T-helper 1 cell treated with Interleukin-12 subunit alpha and Interleukin-12 subunit beta and Interleukin-4 antibody, amounts not matched to agents 30 ng/mL and 1 ng/mL, for 36 hours (primary cell): ENCODE measurements around the gene PRRG2. TPM values are rescaled to one million over a fixed set of nuclear protein-coding genes. Genes with fewer than 3 reads are reported as not detected.
"Not testable (repeated sequence)": the region's sequence is repeated elsewhere in the genome, so short reads cannot be mapped to it uniquely, and the experiment has no call there.

Source experiments
- intact Hi-C: fragments of 100-400 bp; cut with micrococcal nuclease; formaldehyde crosslinking; loops from one replicate; pipeline ENCODE4 v1.15.1; 2024
- total RNA-seq: library from RNA; stranded (reverse); gene quantifications from 2 replicates; pipeline ENCODE4 v1.2.3, GENCODE V29; 2022

The PRRG2 gene
- total RNA-seq, 1 donor from 2014 or later, result 1.4 TPM

GRCh38 chr19:49599378-49600295 lies 18.5 kb downstream of the PRRG2 start:
- intact Hi-C loops, result loop anchor here (10.0 kb wide), 1 partner anchor 485 kb away; the partner anchor contains the start of genes C19orf73, LIN7B and PPFIA3

GRCh38 chr19:49601482-49602038 lies 20.4 kb downstream of the PRRG2 start:
- intact Hi-C loops, result no loop called here

GRCh38 chr19:49602806-49603205 lies 21.7 kb downstream of the PRRG2 start:
- intact Hi-C loops, result no loop called here

GRCh38 chr19:49605605-49606004 lies 24.5 kb downstream of the PRRG2 start:
- intact Hi-C loops, result no loop called here

- intact Hi-C loops, result no loop called here
Measured at GRCh38 chr19:49609499-49610092, 28.5 kb downstream of the PRRG2 start.

GRCh38 chr19:49613374-49613773 lies 32.3 kb downstream of the PRRG2 start:
- intact Hi-C loops, result no loop called here

GRCh38 chr19:49614096-49614833 lies 33.1 kb downstream of the PRRG2 start:
- intact Hi-C loops, result no loop called here

GRCh38 chr19:49615861-49616260 lies 34.7 kb downstream of the PRRG2 start:
- intact Hi-C loops, result no loop called here

- intact Hi-C loops, result no loop called here
Measured at GRCh38 chr19:49616532-49616931, 35.4 kb downstream of the PRRG2 start.

- intact Hi-C loops, result no loop called here
Measured at GRCh38 chr19:49616945-49617344, 35.8 kb downstream of the PRRG2 start.

GRCh38 chr19:49617860-49618259 lies 36.7 kb downstream of the PRRG2 start:
- intact Hi-C loops, result not testable (repeated sequence)

- intact Hi-C loops, result no loop called here
Measured at GRCh38 chr19:49624967-49625910, 44.1 kb downstream of the PRRG2 start.

- intact Hi-C loops, result no loop called here
Measured at GRCh38 chr19:49626226-49626625, 45.1 kb downstream of the PRRG2 start.

- intact Hi-C loops, result no loop called here
Measured at GRCh38 chr19:49629659-49630058, 48.5 kb downstream of the PRRG2 start.

- intact Hi-C loops, result no loop called here
Measured at GRCh38 chr19:49631014-49631588, 50.0 kb downstream of the PRRG2 start.

- intact Hi-C loops, result no loop called here
Measured at GRCh38 chr19:49631610-49632192, 50.6 kb downstream of the PRRG2 start.

- intact Hi-C loops, result no loop called here
Measured at GRCh38 chr19:49632576-49632975, 51.5 kb downstream of the PRRG2 start.

GRCh38 chr19:49633273-49633672 lies 52.2 kb downstream of the PRRG2 start:
- intact Hi-C loops, result not testable (repeated sequence)

- intact Hi-C loops, result no loop called here
Measured at GRCh38 chr19:49635530-49636232, 54.6 kb downstream of the PRRG2 start.
